ENCODE measurements around the gene KRT79. TPM values are rescaled to one million over a fixed set of nuclear protein-coding genes. Genes with fewer than 3 reads are reported as not detected.

Gene KRT79
- total RNA-seq, 2 donors from 2014 or later = not detected

GRCh38 chr12:52800259-52800917 is 33.7 kb downstream of the KRT79 start:
- Histone ChIP-seq H3K4me1 (replicated peaks) (no peaks in the 10 kb centered on the region), H3K27ac (no peak overlapping the region), H3K4me3 (no peak overlapping the region), H3K27me3 (replicated peaks; ENCODE audit: insufficient read depth) (peaks cover under 1% of the 10 kb centered on the region), H3K36me3 (no peaks in the 10 kb centered on the region), H3K9me3 (no peaks in the 10 kb centered on the region)
- TF ChIP-seq POLR2AphosphoS5 (IDR thresholded peaks at IDR 0.05) = no peak
- WGBS = 25% methylated on average over 1 of the region's 1 CpG
- intact Hi-C loops (cut with DNase I) = no loop called here
- DNase-seq (ENCODE audit: low spot score) = no peak

- H3K27ac ChIP-seq = no peak overlapping the region
- no peaks in the 10 kb centered on the region for H3K9me3 ChIP-seq
- no peak for TF ChIP-seq POLR2AphosphoS5 (IDR thresholded peaks at IDR 0.05)
- H3K4me1 ChIP-seq (replicated peaks) = no peaks in the 10 kb centered on the region
- H3K36me3 ChIP-seq = no peaks in the 10 kb centered on the region
- intact Hi-C loops (cut with DNase I) = no loop called here
- 93% methylated on average over 5 of the region's 5 CpGs for WGBS
- H3K4me3 ChIP-seq = no peak overlapping the region
- no peaks in the 10 kb centered on the region for H3K27me3 ChIP-seq (replicated peaks; ENCODE audit: insufficient read depth)
- DNase-seq (ENCODE audit: low spot score) = no peak
Measured at GRCh38 chr12:52799505-52800211, 34.5 kb downstream of the KRT79 start.

GRCh38 chr12:52798671-52799504 is 35.2 kb downstream of the KRT79 start:
- 54% methylated on average over 7 of the region's 7 CpGs for WGBS
- intact Hi-C loops (cut with DNase I) = no loop called here
- TF ChIP-seq POLR2A (IDR thresholded peaks at IDR 0.05) (no peak), CTCF (IDR thresholded peaks at IDR 0.05) (no peak), POLR2AphosphoS5 (IDR thresholded peaks at IDR 0.05) (no peak)
- Histone ChIP-seq H3K9me3 (no peaks in the 10 kb centered on the region), H3K4me3 (no peak overlapping the region), H3K27ac (no peak overlapping the region), H3K36me3 (no peaks in the 10 kb centered on the region), H3K4me1 (replicated peaks) (no peaks in the 10 kb centered on the region), H3K27me3 (replicated peaks; ENCODE audit: insufficient read depth) (peaks cover 2% of the 10 kb centered on the region)
- DNase-seq (ENCODE audit: low spot score) = no peak

- Histone ChIP-seq H3K9me3 (no peaks in the 10 kb centered on the region), H3K27me3 (replicated peaks; ENCODE audit: insufficient read depth) (peaks cover 2% of the 10 kb centered on the region), H3K4me1 (replicated peaks) (no peaks in the 10 kb centered on the region), H3K4me3 (no peak overlapping the region), H3K27ac (no peak overlapping the region), H3K36me3 (no peaks in the 10 kb centered on the region)
- WGBS = 94% methylated on average over 4 of the region's 4 CpGs
- intact Hi-C loops (cut with DNase I) = no loop called here
- no peak for DNase-seq (ENCODE audit: low spot score)
- TF ChIP-seq POLR2AphosphoS5 (IDR thresholded peaks at IDR 0.05) (no peak), POLR2A (IDR thresholded peaks at IDR 0.05) (no peak), CTCF (IDR thresholded peaks at IDR 0.05) (no peak)
Measured at GRCh38 chr12:52798003-52798670, 36.0 kb downstream of the KRT79 start.

- H3K36me3 ChIP-seq = no peaks in the 10 kb centered on the region
- intact Hi-C loops (cut with DNase I) = no loop called here
- H3K27me3 ChIP-seq (replicated peaks; ENCODE audit: insufficient read depth) = peaks cover 2% of the 10 kb centered on the region
- no peaks in the 10 kb centered on the region for H3K9me3 ChIP-seq
- H3K4me3 ChIP-seq = no peak overlapping the region
- TF ChIP-seq POLR2AphosphoS5 (IDR thresholded peaks at IDR 0.05) (no peak), CTCF (IDR thresholded peaks at IDR 0.05) (no peak)
- DNase-seq (ENCODE audit: low spot score) = no peak
- H3K4me1 ChIP-seq (replicated peaks) = no peaks in the 10 kb centered on the region
- H3K27ac ChIP-seq = no peak overlapping the region
Measured at GRCh38 chr12:52797529-52797894, 36.6 kb downstream of the KRT79 start.
